ENCODE data around the gene TMEM120B.
"Not testable (repeated sequence)": the region's sequence is repeated elsewhere in the genome, so short reads cannot be mapped to it uniquely, and the experiment has no call there.

TMEM120B gene

DNA sequence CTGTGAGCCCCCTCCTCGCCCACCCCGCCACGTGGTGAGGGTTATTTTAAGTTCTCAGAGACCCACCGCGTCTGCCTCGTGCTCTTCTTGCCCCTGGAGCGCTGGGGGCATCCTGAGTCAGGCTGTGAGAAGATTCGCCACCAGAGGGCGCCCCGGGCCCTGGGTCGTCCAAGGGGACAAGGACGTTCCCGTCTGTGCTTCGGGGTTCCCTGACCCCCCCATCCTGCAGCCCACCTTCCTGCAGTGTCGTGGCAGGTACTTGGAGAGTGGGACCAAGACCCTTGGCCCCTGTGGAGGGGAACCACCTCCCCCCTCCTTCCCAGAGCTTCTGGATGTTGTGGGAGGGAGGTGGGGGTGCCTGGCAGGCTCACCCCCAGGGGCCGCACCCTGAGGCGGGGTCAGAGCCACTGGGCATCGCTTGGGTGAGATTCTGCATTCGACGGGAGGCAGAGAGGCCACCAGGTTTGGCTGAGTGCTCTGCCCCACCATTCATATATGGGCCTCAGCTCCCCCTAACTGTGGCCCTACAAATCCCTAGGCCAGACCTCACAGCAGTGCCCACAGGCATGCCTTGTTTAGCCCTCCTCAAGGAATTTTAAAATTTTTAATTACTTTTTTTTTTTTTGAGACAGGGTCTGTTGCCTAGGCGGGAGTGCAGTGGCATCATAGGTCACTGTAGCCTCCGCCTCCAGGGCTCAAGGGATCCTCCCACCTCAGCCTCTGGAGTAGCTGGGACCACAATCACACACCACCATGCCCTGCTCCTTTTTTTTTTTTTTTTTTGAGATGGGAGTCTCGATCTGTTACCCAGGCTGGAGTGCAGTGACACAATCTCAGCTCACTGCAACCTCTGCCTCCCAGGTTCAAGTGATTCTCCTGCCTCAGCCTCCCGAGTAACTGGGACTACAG, 63.9 kb downstream of the TMEM120B start:
- no peak for DNase-seq

DNA sequence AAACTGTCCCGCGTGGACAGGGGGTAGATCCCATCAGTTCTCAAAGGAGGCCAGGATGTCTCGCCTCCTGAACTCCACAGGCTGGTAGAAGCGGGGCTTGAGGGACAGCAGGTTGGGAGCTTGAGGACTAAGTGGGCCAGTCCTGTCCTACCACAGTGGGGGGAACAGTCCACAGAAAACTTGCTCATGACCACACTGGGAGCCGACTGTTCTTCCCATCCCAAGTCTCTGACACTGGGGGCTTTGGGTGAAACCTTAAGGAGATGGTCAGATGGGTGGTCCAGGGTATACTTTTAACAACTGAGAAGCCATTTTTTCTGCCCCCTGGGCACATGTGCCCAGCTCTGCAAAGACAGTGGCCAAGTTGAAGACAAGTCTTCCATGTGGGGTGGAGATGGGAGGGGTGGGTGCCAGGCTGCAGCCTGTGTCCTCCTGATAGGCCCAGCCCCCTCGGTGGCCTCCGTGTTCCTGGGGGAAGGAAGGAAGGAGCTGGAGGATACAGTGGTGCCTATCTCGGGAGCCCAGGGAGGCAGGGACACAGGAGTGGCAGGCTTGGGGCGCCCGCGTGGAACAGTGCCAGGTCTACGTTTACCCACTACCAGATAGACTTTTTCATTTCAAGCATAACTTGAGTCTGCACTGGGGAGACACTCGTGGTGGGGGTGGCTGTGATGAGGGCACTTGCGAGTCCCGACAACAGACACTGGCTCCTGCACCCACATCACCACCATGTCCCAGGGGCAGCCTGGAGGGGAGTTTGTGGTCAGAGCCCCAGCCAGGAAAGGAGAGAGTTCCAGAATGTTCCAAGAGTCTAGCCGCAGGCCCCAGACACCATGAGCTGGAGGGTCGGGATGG, 66.2 kb downstream of the TMEM120B start:
- no peak for DNase-seq

DNA sequence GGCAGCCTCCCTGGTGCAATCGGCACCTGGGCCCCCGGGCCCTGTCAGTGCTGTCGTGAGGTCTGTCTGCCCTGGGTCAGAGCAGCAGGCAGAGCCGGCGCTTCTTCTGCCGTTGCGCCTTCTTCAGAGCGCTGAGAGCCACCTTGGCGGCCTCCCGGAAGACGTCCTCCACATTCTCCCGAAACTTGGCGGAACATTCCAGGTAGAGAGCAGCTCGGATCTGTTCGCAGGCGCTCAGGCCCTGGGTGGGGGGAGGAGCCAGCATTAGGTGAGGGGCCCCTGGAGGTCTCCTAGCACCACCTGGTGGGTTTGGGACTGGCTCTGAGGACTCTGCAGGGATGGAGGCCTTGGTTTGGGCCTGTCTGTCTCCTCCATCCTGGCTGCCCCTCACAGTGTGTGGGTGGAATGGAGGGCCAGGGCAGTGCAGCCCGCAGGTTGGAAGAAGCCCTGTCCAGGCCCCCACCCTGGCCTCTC, 66.9 kb downstream of the TMEM120B start:
- DNase-seq = no peak

DNA sequence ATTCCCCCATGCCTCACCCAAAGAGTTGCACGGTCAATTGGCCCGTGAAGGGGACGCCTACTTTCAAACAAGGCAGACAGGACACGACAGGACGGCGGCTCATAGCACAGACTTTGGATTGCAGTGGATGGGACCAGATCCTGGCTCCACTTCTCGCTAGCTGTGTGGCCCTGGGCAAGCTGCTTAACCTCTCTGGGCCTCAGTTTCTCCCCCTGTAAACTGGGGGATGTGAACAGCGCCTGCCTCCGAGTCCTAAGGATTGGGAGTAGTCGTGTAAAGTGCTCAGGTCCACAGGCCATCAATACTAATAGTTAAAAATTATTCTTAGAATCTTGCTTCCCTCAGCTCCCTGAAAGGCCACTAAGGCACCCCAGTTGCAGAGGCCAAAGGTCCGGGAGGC, 67.9 kb downstream of the TMEM120B start:
- no peak for DNase-seq

DNA sequence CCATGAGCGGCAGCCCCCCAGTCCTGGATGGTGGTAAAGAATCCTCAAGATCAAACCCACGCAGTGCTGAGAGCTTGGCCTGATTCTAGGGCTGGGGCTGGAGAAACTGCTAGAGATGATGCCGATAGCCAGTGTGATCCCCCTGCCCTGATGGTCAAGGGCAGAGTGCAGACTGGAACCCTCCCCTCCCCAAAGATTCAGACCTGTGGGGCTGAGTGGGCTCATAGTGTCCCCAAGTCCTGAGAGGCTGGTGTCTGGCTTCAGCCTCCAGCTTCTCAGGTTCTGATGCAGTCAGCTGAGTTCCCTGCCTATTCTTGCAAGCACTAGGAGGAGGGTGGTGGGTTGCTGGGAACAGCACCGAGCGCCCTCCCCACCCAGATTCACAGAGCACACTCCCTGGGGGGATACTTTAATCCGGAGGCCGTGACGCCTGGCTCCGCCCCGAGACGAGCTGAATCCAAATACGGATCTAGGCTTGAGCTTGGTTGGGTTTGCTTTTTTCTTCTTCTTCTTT, 69.0 kb downstream of the TMEM120B start:
- no peak for DNase-seq

DNA sequence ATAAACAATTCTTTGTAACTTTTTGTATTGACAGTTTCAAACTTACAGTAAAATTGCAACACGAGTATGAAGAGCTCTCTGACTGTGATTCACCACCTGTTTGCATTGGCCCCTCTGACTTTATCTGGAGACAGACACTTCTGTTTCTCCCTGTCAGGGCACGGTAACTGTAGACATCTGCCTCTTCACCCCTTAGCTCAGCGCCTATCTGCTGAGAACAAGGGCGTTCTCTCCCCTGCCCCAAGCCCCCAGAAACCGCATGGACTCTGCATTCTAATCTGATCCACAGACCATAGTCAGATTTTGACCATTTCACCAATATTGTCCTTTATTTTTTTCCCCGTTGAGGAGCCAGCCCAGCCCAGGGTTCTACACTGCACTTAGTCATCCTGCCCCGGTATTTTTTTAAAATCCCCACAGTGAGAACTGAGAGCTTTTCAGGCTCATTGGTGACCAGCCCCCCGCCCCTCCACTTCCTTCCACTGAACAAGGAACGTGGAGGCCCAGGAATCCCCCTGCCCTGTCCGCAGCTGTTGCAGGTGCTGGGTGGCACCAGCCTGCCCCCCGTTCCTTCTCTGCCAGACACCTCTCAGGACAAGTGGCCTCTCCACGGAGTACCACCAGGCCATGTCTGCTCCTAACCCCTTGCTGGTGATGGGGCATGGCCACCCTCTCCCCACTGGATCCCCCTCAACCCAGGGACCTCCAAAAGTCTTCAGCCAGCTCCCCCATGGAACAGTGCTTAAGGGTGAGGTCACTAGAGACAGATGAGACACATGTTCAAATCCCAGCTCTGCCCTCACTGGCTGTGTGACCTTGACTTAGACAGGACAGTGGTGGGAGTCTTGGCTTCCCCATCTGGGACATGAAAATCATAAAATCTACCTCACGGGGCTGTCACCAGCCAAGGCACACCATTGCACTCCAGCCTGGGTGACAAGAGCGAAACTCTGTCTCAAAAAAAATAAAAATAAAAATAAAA, 69.7 kb downstream of the TMEM120B start:
- peak; percentile 50 for DNase-seq

DNA sequence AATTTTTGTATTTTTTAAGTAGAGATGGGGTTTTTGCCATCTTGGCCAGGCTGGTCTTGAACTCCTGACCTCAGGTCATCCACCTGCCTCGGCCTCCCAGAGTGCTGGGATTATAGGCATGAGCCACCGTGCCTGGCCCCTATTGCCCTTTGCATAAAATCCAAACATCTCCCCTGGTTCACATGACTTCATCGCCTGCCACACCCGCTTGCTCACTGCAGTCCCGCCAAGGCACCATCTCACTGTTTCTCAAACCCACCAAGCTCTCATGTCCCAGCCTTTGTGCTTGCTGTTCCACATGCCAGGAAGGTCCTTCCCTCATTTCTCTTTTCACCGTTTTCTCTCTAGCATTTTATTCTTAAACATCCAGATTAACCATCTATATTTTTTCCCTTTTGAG, 71.2 kb downstream of the TMEM120B start:
- DNase-seq = no peak

DNA sequence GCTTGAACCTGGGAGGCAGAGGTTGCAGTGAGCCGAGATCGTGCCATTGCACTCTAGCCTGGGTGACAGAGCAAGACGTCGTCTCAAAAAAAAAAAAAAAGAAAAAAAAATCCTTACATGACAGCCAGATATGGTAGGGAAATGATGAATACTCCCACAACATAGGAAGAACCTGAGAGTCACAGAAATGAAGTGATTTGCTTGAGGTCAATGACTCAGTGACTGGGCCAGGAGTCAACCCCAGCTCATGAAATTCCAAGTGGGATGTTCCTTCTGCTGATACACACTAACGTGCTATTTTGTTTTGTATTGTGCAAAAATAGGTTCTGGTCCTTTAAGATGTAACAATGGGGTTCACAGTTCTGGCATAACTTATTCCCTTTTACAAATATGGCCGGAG, 71.9 kb downstream of the TMEM120B start:
- peak; percentile 91 for DNase-seq

DNA sequence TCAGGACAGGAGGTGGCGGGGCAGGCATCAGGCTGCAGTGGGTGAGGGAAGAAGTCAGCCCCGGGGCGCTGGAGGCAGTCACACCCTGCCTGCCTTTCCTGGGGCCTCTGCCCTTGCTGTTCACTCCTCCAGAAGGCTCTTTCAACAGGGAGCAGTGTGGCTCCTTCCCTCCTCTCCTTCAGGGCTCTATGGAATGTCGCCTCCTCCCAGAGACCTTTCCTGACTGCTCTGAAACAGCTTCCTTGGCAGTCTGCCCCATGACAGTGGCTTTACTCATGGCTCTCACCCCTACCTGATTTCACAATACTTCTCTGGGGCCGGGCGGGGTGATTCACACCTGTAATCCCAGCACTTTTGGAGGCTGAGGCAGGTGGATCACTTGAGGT, 73.9 kb downstream of the TMEM120B start:
- DNase-seq = peak; percentile 92

DNA sequence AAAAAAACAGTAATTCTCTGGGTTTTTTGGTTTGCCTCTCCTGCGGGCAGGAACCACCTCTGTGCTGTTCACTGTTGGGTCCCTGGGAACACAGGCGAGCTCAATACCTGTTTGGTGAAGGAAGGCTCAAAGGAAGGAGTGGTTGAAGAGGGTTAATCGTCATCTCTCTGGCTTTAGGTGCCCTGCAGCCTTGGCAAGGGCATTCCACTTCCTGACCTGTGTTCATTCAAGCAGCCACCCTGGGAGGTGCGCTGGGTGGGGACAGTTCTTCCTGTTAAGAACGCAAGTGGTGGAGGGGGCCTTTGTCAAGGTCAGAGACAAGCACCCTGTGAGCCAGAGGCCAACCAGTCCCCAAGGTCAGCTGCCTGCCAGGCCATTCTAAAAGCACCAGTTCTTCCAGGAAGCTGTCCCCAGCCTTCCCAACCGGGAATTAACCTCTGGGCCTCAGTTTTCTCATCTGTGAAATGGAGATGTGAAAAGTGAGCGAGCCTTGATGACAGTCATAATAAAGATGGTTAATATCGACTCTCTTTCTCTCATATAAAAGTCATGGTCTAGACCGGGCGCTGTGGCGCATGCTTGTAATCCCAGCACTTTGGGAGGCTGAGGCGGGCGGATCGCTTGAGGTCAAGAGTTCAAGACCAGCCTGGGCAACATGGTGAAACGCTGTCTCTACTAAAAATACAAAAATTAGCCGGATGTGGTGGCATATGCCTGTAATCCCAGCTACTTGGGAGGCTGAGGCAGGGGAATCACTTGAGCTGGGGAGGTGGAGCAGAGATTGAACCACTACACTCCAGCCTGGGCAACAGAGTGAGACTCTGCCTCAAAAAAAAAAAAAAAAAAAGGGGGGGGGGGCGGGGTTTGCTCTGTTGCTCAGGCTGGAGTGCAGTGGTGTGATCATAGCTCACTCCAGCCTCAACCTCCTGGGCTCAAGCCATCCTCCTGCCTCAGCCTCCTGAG, 74.8 kb downstream of the TMEM120B start:
- DNase-seq = no peak

DNA sequence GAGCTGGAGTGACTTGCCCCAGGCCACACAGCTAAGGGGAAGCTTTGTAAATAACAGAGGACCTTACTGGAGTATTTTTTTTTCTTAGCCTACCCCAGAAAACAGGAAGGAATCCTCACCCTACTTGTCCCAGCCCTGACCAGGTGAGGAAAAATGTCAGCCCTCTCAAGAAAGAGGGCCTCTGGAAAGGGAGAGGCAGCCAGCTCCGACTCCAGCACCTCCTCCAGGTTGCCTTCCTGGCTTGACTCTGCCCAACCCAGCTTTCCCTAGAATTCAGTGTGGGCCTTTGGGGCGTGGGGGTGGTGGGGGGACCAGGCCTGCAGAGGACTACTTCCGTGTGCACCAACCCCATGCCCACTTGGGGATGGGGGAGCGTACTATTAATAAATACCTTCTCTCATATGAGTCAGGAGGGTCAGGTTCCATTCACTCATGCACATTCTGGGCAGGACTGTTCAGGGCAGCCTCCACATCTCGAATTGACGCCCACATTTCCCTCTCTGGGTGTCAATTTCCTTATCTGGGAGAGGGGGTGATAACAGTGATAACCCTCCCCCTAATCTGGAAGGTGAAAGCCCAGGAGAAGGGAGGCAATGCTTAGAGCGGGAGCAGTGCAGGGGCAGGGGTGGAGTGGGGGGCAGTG, 75.7 kb downstream of the TMEM120B start:
- no peak for DNase-seq

DNA sequence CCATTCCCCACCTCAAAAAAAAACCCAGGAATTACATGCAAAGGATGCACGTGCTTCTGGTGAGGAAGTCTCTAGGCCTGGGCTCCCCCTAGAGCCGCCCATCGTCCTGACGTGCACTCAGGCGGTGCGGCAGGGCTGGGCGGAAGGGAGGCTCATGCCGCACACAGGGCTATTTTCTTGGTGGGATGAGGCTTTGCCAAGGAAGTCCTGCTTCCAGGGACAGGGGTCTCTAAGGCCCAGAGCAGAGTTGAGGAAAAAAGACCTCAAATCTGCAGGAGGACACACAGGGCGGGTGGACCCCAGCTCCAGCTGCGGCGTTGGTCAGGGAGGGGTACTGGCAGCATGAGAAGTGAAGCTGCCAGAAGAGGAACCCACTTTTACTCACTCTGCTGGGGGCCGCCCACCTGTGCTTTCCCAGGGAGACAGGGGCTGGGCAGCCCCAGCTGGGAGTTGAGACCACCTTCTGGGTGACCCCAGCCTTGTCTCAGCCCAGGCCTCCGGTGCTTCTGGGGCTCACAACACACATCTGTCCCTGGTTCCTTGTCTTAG, 76.8 kb downstream of the TMEM120B start:
- no peak for DNase-seq

DNA sequence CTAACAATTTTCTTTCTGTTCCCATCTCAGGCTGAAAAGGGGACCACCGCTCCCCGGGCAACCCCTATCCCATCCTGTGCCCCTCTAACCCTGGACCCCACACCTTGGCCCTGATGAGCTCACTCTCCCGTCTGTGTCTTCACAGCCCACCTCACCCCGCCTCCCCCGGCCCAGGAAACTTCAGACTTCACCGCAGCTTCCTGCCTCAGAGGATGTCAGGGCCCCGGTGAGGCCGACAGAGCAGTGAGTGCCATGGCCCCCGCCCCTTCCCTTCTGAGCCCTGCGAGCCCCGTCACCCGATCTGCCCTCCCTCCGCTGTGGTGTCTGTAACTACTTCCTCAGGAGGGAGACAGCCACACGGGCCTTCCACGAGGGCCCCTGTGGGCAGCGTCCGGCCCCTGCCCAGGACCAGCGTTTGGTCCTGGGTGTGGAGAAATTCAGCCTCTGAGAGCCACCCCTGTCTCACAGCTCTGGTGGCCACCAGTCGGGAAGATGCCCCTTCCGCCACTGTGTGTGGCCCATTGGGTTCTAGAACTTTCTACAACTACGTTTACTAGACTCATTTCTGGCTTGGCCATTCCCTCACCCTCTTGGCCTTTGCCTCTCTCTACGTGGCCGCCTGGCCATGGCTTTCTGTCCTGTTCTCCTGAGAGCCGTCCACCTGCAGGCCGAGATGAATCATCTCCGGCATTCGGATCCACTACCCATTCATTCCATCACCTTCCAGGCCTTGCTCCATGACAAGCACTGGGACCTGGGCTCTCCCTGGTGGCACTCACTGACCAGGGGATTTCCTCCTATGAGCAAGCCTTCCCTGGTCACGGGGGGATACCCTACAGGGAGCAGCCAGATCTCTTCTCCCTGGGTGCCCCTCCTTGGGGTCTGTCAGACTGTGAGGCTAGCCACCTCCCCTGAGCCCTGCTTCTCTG, 77.5 kb downstream of the TMEM120B start:
- no peak for DNase-seq

DNA sequence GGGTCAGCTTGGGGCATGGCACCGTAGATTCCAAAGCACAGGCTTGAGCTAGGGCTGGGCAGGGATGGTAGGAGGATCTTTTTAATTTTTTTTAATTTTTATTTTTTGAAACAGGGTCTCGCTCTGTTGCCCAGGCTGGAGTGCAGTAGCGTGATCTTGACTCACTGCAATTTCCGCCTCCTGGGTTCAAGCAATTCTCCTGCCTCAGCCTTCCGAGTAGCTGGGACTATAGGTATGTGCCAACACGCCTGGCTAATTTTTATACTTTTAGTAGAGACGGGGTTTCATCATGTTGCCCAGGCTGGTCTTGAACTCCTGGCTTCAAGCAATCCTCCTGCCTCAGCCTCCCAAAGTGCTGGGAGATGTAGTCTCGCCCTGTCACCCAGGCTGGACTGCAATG, 78.2 kb downstream of the TMEM120B start:
- DNase-seq = not testable (repeated sequence)

DNA sequence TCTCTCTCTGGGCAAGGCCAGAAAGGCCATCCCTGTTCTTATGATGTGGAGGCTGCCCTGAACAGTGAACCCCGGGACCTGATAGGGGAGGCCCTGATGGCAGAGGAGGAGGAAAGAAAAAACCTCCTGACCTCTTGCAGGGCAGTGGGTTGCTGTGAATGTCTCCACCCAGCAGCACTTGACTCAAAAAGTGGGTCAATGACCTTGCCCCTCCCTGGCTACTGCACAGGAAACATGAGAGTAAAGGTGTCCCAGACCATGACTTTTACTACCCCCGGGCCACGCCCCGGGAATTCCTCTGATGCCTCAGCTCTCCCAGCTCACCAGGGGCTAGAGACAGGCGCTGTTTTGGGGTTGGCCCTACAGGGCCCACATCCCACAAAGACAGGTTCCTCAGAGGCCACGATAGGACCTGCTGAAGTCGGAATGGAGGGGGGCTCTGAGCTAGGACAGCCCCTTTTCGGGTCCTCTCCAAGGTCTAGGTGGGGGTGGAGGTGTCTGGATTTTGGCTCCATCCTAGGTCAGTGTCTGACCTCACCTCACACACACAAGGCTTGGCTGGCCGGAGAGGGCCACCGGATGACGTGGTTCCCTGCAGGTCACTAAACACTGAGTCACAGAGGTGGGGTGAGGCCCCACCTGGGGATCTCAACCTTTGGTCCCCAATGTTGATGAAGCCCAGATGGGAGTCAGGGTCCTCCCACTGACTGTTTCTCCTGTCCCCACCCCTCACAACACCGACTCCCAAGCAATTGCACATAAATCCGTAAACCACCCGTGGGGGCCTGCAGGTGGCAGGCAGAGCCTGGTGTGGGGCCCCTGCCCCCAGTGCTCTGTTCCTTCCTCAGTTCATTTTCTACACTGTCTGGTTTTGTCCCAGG, 79.4 kb downstream of the TMEM120B start:
- peak; percentile 19 for DNase-seq

DNA sequence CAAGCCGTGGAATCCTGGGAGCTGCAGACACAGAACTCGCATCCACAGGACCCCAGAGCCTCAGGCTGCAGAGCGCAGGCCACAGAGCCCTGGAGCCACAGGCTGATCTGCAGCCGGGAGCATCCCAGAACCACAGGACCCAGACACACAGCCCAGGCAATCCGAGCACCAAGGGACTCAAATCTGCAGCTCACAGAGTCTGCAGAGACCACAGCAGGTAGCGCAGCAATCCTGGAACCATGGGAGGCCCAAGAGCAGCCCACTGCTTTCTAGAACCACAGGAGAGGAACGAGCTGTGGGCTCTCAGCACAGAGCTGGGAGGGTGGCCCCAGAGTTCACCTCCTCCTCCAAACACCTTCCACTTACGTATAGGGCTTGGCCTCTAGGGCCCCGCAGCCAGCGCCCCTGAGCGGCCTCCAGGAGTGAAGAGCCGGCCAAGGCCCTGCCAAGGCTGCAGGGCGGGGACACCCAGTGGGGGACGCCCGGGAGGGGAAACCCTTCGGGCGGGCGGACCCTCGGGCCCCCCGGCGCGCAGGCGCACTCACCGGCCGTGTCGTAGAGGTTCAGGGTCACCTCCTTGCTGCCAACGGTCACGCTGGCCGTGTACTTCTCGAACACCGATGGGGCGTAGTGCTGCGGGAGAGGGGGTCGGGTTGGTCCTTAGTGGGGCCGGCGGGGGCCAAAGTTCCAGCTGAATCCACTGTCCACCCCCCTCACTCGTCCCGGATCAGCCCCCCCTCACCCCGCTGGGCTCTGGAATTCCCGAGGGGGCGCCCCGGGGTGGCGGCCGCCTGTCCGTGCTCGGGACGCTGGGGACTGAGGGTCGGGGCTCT, 80.3 kb downstream of the TMEM120B start:
- no peak for DNase-seq

DNA sequence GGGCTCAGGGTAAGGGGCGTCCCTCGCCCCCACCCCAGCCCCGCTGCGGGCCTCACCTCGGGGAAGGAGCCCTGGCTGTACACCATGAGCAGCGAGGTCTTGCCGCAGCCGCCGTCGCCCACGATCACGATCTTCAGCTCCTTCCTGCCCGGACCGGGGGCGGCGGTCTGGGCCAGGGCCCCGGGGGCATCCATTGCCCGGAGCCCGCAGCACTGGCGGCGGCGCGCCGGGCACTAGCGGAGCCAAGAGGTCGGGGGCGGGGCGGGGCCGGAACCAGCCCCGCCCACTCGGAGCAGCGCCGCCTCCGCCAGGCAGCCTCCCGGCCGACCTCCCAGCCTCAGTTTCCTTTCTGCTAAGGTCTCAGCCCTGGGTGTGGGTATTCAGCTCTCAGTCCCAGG, 80.9 kb downstream of the TMEM120B start, which contains the start of gene RHOF:
TSS of gene RHOF (minus strand) at position 249 of the 398 bp plus-strand sequence. CDS start at position 194, 55 bp downstream.
- peak; percentile 43 for DNase-seq
